ENCODE measurements around the gene DLGAP5.
A peak's percentile ranks its signal among the peaks of the same experiment; 100 is the strongest.

The DLGAP5 gene

GRCh38 chr14:55129428-55130195 is 61.8 kb downstream of the DLGAP5 start:
- peak; percentile 19 to 24 for DNase-seq (ENCODE audit: low read depth in 2 of 2)

GRCh38 chr14:55129086-55129427 is 62.3 kb downstream of the DLGAP5 start, which contains the start of gene LGALS3:
TSS of gene LGALS3 (plus strand) at chr14:55129252. CDS start at chr14:55137374, 8,122 bp downstream.
- no peak for DNase-seq (ENCODE audit: low read depth in 2 of 2)

GRCh38 chr14:55128386-55129085 is 62.8 kb downstream of the DLGAP5 start:
- no peak for DNase-seq (ENCODE audit: low read depth in 2 of 2)

- DNase-seq (ENCODE audit: low read depth in 2 of 2), result no peak
Observed at GRCh38 chr14:55127460-55127951, 63.9 kb downstream of the DLGAP5 start.

- no peak for DNase-seq (ENCODE audit: low read depth in 2 of 2)
Observed at GRCh38 chr14:55126932-55127459, 64.4 kb downstream of the DLGAP5 start.

GRCh38 chr14:55126034-55126433 is 65.4 kb downstream of the DLGAP5 start:
- no peak for DNase-seq (ENCODE audit: low read depth in 2 of 2)

- no peak for DNase-seq (ENCODE audit: low read depth in 2 of 2)
Observed at GRCh38 chr14:55125403-55125802, 66.0 kb downstream of the DLGAP5 start.

- DNase-seq (ENCODE audit: low read depth in 2 of 2), result no peak
Observed at GRCh38 chr14:55124774-55125386, 66.5 kb downstream of the DLGAP5 start.

- no peak for DNase-seq (ENCODE audit: low read depth in 2 of 2)
Observed at GRCh38 chr14:55123852-55124639, 67.3 kb downstream of the DLGAP5 start.

- no peak for DNase-seq (ENCODE audit: low read depth in 2 of 2)
Observed at GRCh38 chr14:55123101-55123500, 68.3 kb downstream of the DLGAP5 start.

GRCh38 chr14:55122440-55122986 is 68.9 kb downstream of the DLGAP5 start:
- no peak for DNase-seq (ENCODE audit: low read depth in 2 of 2)

GRCh38 chr14:55121628-55122439 is 69.6 kb downstream of the DLGAP5 start:
- DNase-seq (ENCODE audit: low read depth in 2 of 2), result no peak

GRCh38 chr14:55120571-55121495 is 70.6 kb downstream of the DLGAP5 start:
- no peak for DNase-seq (ENCODE audit: low read depth in 2 of 2)

GRCh38 chr14:55118761-55119160 is 72.6 kb downstream of the DLGAP5 start:
- DNase-seq (ENCODE audit: low read depth in 2 of 2), result no peak

GRCh38 chr14:55117803-55118441 is 73.5 kb downstream of the DLGAP5 start:
- DNase-seq (ENCODE audit: low read depth in 2 of 2), result no peak

- no peak for DNase-seq (ENCODE audit: low read depth in 2 of 2)
Observed at GRCh38 chr14:55116246-55117030, 74.9 kb downstream of the DLGAP5 start.

GRCh38 chr14:55115861-55116245 is 75.5 kb downstream of the DLGAP5 start:
- DNase-seq (ENCODE audit: low read depth in 2 of 2), result no peak

- DNase-seq (ENCODE audit: low read depth in 2 of 2), result no peak
Observed at GRCh38 chr14:55115460-55115859, 75.9 kb downstream of the DLGAP5 start.
